GM21526 (cell line): Measurements from ENCODE around the gene NTNG1.

Experiments used
- ATAC-seq: cut with Tn5 transposase; IDR thresholded peaks from one replicate; pipeline ENCODE4 v1.9.1; 2021; ENCODE audit warnings: moderate library complexity; ENCODE audit not compliant: unreplicated experiment, low FRiP score

NTNG1 gene

GRCh38 chr1:107531065-107531908 is 390.4 kb downstream of the NTNG1 start:
- ATAC-seq: no peak

- no peak for ATAC-seq
Measured at GRCh38 chr1:107532318-107532717, 391.5 kb downstream of the NTNG1 start.
